ENCODE data around the gene KCNK7. TPM values are rescaled to one million over a fixed set of nuclear protein-coding genes. Genes with fewer than 3 reads are reported as not detected.

KCNK7 gene
- total RNA-seq, 4 donors from 2014 or later = 1.1 to 1.7 (median 1.5) TPM; not detected in 1

DNA sequence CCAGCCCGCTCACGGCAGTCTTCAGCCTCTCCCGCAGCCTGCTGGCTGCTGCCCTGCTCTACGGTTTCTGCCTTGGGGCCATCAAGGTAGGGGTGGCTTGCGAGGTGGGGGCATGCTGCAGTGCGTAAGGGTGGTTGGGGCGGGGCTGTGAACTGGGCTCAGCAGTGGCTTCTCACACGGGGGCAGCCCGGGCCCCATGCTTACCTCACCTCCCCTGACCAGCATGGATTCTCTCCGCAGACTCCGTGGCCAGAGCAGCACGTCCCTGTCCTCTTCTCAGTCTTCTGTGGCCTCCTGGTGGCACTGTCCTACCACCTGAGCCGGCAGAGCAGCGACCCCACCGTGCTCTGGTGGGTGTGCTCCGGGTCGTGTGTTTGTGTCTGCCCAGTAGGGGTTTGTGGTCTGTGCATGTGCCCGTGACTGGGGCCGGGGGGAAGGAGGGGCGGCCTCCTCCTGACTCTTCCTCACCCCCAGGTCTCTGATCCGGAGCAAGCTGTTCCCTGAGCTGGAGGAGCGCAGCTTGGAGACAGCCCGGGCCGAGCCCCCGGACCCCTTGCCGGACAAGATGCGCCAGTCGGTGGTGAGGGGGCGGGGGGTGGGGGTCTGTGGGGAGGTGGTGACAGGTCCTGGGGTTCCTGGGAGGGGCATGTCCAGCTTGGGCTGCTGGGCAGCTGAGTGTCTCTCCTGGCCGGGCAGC lies 29.5 kb upstream of the KCNK7 start:
- no peak for ATAC-seq (ENCODE audit: low FRiP score)
- TF ChIP-seq, protein P1, sequence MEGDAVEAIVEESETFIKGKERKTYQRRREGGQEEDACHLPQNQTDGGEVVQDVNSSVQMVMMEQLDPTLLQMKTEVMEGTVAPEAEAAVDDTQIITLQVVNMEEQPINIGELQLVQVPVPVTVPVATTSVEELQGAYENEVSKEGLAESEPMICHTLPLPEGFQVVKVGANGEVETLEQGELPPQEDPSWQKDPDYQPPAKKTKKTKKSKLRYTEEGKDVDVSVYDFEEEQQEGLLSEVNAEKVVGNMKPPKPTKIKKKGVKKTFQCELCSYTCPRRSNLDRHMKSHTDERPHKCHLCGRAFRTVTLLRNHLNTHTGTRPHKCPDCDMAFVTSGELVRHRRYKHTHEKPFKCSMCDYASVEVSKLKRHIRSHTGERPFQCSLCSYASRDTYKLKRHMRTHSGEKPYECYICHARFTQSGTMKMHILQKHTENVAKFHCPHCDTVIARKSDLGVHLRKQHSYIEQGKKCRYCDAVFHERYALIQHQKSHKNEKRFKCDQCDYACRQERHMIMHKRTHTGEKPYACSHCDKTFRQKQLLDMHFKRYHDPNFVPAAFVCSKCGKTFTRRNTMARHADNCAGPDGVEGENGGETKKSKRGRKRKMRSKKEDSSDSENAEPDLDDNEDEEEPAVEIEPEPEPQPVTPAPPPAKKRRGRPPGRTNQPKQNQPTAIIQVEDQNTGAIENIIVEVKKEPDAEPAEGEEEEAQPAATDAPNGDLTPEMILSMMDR (IDR thresholded peaks at IDR 0.05) = no peak
- DNase-seq (ENCODE audit: low spot score) = no peak

DNA sequence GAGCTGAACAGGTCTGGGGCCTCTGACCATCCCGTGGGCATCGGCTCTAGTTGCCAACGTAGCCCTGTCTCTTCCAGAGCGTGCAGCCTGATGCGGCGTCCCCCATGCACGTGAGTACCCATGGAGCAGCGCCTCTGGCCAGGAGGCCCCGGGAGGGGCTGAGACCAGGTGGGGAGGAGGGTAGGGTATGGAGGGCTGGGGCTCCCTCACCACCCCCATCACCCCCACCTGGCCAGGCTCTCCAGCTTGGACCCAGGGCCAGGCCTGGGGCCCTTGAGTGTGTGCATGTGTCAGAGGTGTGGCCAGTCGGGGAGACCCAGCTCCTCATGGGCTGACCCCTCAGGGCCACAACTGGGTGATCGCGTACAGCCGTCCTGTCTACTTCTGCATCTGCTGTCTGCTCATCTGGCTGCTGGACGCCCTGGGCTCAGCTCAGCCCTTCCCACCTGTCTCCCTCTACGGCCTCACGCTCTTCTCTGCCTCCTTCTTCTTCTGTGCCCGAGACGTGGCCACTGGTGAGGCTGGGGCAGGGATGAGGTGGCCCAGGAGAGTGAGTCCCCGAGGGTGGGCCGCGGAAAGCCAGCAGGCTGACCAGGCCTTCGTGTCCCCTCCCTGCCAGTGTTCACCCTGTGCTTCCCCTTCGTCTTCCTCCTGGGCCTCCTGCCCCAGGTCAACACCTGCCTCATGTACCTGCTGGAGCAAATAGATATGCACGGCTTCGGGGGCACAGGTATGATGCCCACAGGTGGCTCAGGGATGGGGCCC lies 28.4 kb upstream of the KCNK7 start:
- ATAC-seq (ENCODE audit: low FRiP score) (no peak), DNase-seq (ENCODE audit: low spot score) (no peak)
- TF ChIP-seq, protein P1 (IDR thresholded peaks at IDR 0.05) = no peak

DNA sequence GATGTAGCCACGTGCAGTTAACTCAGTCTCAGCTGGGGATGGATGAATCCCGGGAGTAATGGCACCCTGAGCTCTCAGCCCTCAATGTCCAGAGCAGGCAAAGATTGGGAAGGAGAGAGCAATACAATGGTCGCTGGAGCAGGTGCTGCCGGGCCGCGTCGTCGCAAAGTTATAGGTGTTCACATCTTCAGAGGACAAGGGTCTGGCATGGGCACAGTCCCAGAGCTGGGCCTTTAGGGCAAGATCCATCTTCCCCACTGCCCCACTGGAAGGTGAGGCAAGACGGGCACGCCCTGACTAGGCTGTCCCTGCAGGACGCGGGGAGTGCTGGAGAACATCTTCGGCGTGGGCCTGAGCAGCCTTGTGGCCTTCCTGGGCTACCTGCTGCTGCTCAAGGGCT lies 27.6 kb upstream of the KCNK7 start:
- ATAC-seq (ENCODE audit: low FRiP score) = no peak
- TF ChIP-seq, protein P1 (IDR thresholded peaks at IDR 0.05) = no peak
- DNase-seq (ENCODE audit: low spot score) = no peak

DNA sequence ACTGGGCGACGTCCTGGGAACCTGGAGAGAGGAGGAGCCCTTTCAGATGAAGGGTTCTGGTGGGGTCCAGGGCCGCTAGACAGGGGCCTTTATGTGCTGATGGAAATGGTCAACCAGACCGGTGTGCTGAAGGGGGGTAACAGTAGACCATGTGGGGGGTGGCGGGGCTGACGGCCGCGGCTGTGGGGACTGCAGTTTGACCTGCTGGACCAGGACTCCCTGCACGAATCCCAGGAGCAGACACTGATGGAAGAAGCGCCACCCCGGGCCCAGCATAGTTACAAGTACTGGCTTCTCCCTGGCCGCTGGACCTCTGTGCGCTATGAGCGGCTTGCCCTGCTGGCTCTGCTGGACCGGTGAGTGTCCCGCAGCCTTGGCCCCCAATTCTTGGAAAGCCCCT lies 26.4 kb upstream of the KCNK7 start:
- ATAC-seq (ENCODE audit: low FRiP score) = no peak
- TF ChIP-seq, protein P1 (IDR thresholded peaks at IDR 0.05) = no peak

DNA sequence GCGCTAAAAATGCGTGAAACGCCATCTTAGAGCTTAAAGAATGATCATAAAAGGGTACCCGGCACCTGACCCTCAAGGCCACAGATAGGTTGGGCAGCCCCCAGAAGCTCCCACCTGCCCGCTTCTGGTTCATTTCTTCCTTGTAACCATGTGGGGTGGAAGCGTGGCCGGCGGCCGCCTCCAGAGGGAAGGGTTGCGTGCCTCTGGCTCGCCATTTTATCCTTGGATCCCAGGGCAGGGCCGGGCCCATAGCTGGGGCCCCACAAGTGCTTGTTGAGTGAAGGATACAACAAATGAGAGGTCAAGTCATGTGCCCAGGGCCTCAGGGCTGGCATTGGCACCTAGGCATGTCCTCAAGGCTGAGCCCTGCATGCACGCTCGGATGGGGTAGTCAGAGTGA lies 25.9 kb upstream of the KCNK7 start:
- no peak for ATAC-seq (ENCODE audit: low FRiP score)

More for the DNA sequence above, 26.4 kb upstream of the KCNK7 start:
- no peak for DNase-seq (ENCODE audit: low spot score)

DNA sequence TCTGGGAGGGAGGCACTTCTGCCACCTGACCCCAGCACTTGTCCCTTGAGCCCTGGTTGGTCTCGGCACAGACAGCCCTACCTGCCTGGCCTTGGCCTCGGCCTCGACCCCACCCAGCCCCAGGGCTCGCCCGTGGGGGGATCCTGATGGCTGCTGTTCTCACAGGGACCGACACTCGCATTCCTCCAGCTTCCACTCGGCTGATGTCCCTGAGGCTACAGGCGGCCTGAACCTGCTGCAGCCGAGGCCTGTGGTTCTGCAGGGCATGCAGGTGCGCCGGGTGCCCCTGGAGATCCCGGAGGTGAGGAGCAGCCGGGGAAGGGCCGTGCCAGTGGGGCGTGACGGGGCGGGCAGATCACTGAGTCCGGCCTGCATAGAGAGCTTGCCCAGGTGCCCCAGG lies 25.1 kb upstream of the KCNK7 start:
- TF ChIP-seq, protein P1 (IDR thresholded peaks at IDR 0.05) = no peak
- DNase-seq (ENCODE audit: low spot score) (no peak), ATAC-seq (ENCODE audit: low FRiP score) (no peak)

More for the DNA sequence above, 25.9 kb upstream of the KCNK7 start:
- TF ChIP-seq, protein P1 (IDR thresholded peaks at IDR 0.05) = no peak
- no peak for DNase-seq (ENCODE audit: low spot score)
